Epithelial cell of prostate (primary cell): ENCODE measurements around the gene FKBP14.

ENCODE experiments used
- DNase-seq: peaks from one replicate; pipeline ENCODE4 v3.0.0-alpha.2; 2011; ENCODE audit warnings: low read depth, low spot score
- H3K27ac ChIP-seq: fragments of 450-650 bp; 2 replicates; pipeline ENCODE4 v1.5.1; 2017; ENCODE audit warnings: mild to moderate bottlenecking

Gene FKBP14

GRCh38 chr7:30036220-30036619 is 9.7 kb upstream of the FKBP14 start:
- DNase-seq: no peak
- H3K27ac ChIP-seq: no peak overlapping the region

DNA sequence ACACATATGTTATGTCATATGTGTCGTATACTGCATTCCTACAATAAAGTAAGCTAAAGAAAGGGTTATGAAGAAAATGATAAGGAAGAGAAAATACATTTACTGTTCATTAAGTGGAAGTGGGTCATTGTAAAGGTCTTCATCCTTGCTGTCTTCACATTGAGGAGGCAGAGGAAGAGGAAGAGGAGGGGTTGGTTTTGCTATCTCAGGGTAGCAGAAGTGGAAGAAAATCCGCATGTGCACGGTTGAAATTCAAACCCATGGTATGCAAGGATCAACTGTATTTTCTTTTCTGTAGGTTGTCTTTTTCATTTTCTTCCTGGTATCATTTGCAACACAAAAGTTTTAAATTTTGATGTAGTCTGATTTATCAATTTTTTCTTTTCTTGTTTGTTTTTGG is 8.0 kb upstream of the FKBP14 start:
- no peak for DNase-seq
- no peak overlapping the region for H3K27ac ChIP-seq

DNA sequence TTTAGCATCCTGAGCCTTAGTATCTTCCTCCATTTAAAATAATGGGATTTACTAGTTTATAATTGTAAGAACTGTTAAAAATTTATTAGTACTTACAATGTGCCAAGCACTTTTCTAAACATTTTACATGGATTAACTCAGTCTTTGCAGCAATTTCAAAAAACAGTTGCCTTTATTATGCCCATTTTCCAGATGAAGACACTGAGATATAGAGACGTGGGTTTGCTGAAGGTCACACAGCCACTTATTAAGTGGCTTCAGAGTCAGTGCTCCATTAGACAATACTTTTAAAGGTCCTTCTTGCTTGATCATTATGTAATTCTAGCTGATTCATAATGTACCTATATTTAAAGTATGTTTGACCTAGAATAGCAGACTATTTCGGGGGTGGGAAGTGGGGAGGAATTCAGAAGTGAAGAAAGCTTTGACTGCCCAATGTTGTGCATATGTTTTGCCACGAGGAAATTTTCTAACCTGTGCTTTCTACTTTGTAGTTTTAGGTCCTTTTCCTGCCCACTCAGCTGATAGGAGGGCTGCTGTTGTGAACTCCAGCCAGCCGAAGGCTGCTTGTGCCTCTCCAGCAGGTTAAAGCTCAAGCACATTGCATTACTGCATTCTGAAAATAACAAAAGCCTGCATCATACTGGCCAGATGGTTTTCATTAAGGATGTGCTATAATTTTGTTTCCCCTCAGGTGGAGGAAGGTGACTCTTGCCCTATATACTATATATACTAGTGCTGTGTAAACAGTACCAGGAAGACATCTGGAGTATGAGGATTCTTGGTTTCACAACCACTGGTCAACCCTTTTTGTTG is 6.0 kb upstream of the FKBP14 start:
- no peak overlapping the region for H3K27ac ChIP-seq
- no peak for DNase-seq

DNA sequence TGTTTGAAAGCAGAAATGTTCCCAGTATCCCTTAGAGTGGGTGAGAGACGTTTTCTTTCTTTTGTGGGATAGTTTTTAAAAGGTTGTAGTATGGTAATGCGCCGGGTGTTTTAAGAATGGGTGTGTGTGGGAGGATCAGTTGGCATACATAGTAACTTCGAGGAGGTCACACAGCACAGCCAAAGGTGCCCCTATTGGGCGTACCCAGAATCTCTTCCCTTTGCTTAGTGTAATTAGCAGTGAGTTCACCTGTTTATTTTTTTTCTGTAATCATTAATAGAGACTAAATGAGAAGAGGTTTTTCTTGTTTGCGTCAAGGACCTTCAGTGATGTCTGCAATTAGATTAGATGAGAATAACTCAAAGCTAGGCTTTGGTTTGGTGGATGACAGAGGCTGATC is 3.2 kb upstream of the FKBP14 start:
- H3K27ac ChIP-seq: no peak overlapping the region
- DNase-seq: no peak

- peak overlapping the region; percentile 94 for H3K27ac ChIP-seq
- no peak for DNase-seq
These were observed 2.5 kb upstream of the FKBP14 start for GRCh38 chr7:30028749-30029635.

- H3K27ac ChIP-seq: peak within 1 kb of the TSS; percentile 94
- DNase-seq: peak; percentile 50
These were observed 1.8 kb upstream of the FKBP14 start, which contains the start of gene PLEKHA8 for GRCh38 chr7:30028216-30028748. TSS of gene PLEKHA8 (plus strand) at chr7:30028412. CDS start at chr7:30028763, 351 bp downstream.

GRCh38 chr7:30027740-30028215 is 1.3 kb upstream of the FKBP14 start:
- peak overlapping the region; percentile 94 for H3K27ac ChIP-seq
- DNase-seq: no peak

GRCh38 chr7:30027065-30027456 is 559 bp upstream of the FKBP14 start:
- H3K27ac ChIP-seq: peak overlapping the region; percentile 94
- DNase-seq: peak; percentile 82

DNA sequence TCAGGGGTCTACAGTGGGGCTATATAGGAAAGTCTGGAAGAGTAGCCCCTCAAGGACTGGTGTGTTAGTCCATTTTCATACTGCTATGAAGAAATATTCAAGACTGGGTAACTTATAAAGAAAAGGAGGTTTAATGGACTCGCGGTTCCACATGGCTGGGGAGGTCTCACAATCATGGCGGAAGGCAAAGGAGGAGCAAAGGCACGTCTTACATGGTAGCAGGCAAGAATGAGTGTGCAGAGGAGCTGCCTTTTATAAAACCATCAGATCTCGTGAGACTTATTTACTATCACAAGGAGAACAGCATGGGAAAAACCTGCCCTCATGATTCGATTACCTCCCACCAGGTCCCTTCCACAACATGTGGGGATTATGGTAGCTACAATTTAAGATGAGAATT is 3.0 kb downstream of the FKBP14 start:
- no peak for DNase-seq

DNA sequence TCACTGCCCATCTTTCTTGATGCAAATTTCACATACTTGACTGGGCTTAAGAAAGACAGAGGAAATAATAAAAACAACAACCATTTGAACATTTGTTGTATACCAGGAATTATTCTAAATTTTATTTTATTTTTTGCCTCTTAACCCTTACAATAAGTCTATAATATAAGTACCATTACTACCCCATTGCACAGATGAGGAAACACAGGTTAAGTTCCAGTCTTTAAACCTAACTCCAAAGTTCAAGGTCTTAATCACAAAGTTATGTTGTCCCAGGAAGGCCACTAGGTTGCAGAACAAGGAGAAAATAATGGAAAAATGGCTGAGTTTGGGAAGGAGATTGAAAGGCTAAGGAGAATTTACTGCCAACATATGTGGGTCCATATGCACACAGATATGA is 3.5 kb downstream of the FKBP14 start:
- no peak overlapping the region for H3K27ac ChIP-seq
- DNase-seq: no peak

More for the DNA sequence above, 3.0 kb downstream of the FKBP14 start:
- H3K27ac ChIP-seq: no peak overlapping the region

DNA sequence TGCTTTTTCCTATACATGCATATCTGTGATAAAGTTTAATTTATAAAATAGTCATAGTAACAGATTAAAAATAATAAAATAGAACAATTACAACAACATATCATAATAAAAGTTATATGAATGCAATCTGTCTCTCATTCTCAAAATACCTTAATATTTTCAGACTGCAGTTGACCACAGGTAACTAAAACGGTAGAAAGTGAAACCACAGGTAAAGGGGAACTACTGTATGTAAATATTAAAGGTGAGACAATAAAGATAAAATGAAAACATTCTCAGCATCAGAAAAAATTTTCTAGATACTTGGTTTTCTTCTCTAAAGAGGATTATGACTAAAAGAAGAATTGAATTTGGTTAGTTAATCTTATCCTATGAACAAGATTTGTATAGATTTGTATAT is 6.0 kb downstream of the FKBP14 start:
- DNase-seq: no peak
- H3K27ac ChIP-seq: no peak overlapping the region

- no peak for DNase-seq
- H3K27ac ChIP-seq: no peak overlapping the region
These were observed 6.5 kb downstream of the FKBP14 start for GRCh38 chr7:30019960-30020359.

GRCh38 chr7:30019387-30019786 is 7.1 kb downstream of the FKBP14 start:
- no peak overlapping the region for H3K27ac ChIP-seq
- no peak for DNase-seq

- DNase-seq: no peak
- H3K27ac ChIP-seq: no peak overlapping the region
These were observed 8.1 kb downstream of the FKBP14 start for GRCh38 chr7:30018451-30018850.

- no peak for DNase-seq
- no peak overlapping the region for H3K27ac ChIP-seq
These were observed 13.7 kb downstream of the FKBP14 start for GRCh38 chr7:30012757-30013156.

DNA sequence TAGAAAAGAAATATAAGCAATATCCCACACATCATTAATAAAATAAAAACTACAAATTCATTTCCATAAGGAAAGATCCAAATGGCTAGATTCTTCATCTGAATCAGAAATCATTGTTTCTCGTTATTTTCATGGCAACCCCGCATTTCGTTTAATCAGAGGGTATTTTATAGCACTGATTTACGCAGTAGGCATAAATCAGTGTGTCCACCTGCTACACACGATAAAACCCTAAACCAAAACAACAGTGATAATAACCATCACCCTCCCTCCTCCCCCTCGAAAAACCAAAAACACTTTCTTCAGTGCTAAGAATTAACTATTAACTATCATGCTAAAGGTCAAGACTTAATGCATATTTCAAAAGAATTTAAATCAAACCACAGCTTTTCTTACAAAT is 16.5 kb downstream of the FKBP14 start:
- DNase-seq: no peak

GRCh38 chr7:30005464-30005863 is 21.0 kb downstream of the FKBP14 start:
- no peak overlapping the region for H3K27ac ChIP-seq
- no peak for DNase-seq

More for the DNA sequence above, 16.5 kb downstream of the FKBP14 start:
- no peak overlapping the region for H3K27ac ChIP-seq

- DNase-seq: no peak
- no peak overlapping the region for H3K27ac ChIP-seq
These were observed 23.4 kb downstream of the FKBP14 start for GRCh38 chr7:30003098-30003497.

GRCh38 chr7:30001998-30002397 is 24.5 kb downstream of the FKBP14 start:
- no peak for DNase-seq
- no peak overlapping the region for H3K27ac ChIP-seq

DNA sequence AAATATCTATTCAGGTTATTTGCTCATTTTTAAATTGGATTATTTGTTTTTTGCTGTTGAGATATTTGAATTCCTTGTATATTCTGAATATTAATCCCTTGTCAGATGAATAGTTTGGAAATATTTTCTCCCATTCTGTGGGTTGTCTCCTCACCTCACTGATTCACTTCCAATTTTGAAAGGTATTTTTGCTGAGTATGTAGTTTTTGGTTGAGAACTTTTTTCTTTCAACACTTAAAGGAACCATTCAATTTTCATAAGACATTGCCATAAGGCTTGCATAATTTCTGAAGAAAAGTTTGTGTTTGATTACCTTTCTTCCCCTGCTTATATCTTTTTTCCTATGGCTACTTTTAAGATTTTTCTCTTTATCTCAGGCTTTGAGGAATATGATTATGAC is 28.0 kb downstream of the FKBP14 start:
- DNase-seq: no peak
- H3K27ac ChIP-seq: no peak overlapping the region

DNA sequence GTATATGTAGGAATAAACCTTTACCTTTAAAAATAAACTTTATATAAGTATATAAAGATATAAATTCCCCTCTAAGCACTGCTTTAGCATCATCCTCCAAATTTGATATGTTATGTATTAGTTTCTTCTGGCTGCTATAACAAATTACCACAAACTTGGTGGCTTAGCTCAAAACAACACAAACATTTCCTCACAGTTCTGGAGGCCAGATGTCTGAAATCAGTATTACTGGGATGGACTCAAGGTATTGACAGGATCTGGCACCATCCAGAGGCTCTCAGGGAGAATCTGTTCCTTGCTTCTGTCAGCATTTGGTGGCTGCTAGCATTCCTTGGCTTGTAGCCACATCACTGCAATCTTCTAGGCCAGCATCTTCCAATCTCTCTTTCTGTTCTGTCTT is 30.2 kb downstream of the FKBP14 start:
- DNase-seq: no peak
- H3K27ac ChIP-seq: no peak overlapping the region
